GM12892 (cell line): Measurements from ENCODE around the gene DOCK4.

Experiments
- POLR2A ChIP-seq: IDR thresholded peaks from 2 replicates; pipeline ENCODE4 v1.6.1; 2011; ENCODE audit warnings: low read depth, low read length, control low read depth
- POLR2AphosphoS5 ChIP-seq: IDR thresholded peaks from 2 replicates; pipeline ENCODE4 v1.6.1; 2011; ENCODE audit warnings: low read depth, low read length, control low read depth
- TAF1 ChIP-seq: IDR thresholded peaks from 2 replicates; pipeline ENCODE4 v1.6.1; 2011; ENCODE audit warnings: low read depth, mild to moderate bottlenecking, control low read depth, low read length, borderline replicate concordance

GRCh38 chr7:112207765-112208164 lies 1.6 kb upstream of the DOCK4 start:
- no peak for TF ChIP-seq POLR2A
- no peak for TF ChIP-seq POLR2AphosphoS5
- TF ChIP-seq TAF1, result no peak
